Fibroblast of skin of right quadriceps (primary cell): ENCODE measurements around the gene COX6B2.
A peak's percentile ranks its signal among the peaks of the same experiment; 100 is the strongest.

Experiments
- DNase-seq: peaks from one replicate; pipeline ENCODE4 v3.0.0-alpha.2; 2013

COX6B2 gene

GRCh38 chr19:55383279-55384130 lies 29.0 kb upstream of the COX6B2 start:
- DNase-seq = peak; percentile 63

GRCh38 chr19:55382522-55383054 lies 28.1 kb upstream of the COX6B2 start:
- DNase-seq = no peak

GRCh38 chr19:55382013-55382412 lies 27.5 kb upstream of the COX6B2 start:
- DNase-seq = no peak

GRCh38 chr19:55379174-55379573 lies 24.7 kb upstream of the COX6B2 start:
- no peak for DNase-seq

- no peak for DNase-seq
Observed at GRCh38 chr19:55377356-55378131, 23.0 kb upstream of the COX6B2 start.

GRCh38 chr19:55376241-55376933 lies 21.9 kb upstream of the COX6B2 start, which contains the start of gene TMEM190:
TMEM190 (plus strand) TSS chr19:55376826; CDS start chr19:55376854, 28 bp downstream.
- no peak for DNase-seq

GRCh38 chr19:55373993-55374757 lies 19.7 kb upstream of the COX6B2 start:
- no peak for DNase-seq

- DNase-seq = no peak
Observed at GRCh38 chr19:55373306-55373992, 18.9 kb upstream of the COX6B2 start.

- DNase-seq = peak; percentile 81
Observed at GRCh38 chr19:55372316-55373081, 18.0 kb upstream of the COX6B2 start.

GRCh38 chr19:55370305-55370988 lies 15.9 kb upstream of the COX6B2 start, which contains the start of gene IL11:
IL11 (minus strand) TSS chr19:55370463; CDS start chr19:55370310, 153 bp downstream.
- DNase-seq = peak; percentile 75

- peak; percentile 79 for DNase-seq
Observed at GRCh38 chr19:55369653-55370304, 15.3 kb upstream of the COX6B2 start.

GRCh38 chr19:55368701-55369563 lies 14.4 kb upstream of the COX6B2 start:
- peak; percentile 66 for DNase-seq

- no peak for DNase-seq
Observed at GRCh38 chr19:55368106-55368505, 13.6 kb upstream of the COX6B2 start.

- no peak for DNase-seq
Observed at GRCh38 chr19:55366790-55367189, 12.3 kb upstream of the COX6B2 start.

GRCh38 chr19:55365964-55366363 lies 11.4 kb upstream of the COX6B2 start:
- no peak for DNase-seq

GRCh38 chr19:55365245-55365644 lies 10.7 kb upstream of the COX6B2 start:
- DNase-seq = no peak

- DNase-seq = no peak
Observed at GRCh38 chr19:55362990-55363716, 8.6 kb upstream of the COX6B2 start, which contains the start of gene GARIN5B. GARIN5B (minus strand) TSS chr19:55363260; CDS start chr19:55363066, 194 bp downstream.
